HEK293 (cell line): ENCODE data around the gene PSEN2.

ENCODE experiments used
- CTCF ChIA-PET: fragments of 350-600 bp; formaldehyde crosslinking; extraction: SDS; loops from one replicate; lab custom pipeline; 2021; ENCODE audit warnings: antibody characterized with exemption; lab: Yijun Ruan, JAX
- POLR2A ChIA-PET: fragments of 300-600 bp; formaldehyde crosslinking; extraction: SDS; loops from one replicate; lab custom pipeline; 2020; ENCODE audit warnings: antibody characterized with exemption, inconsistent platforms; lab: Yijun Ruan, JAX
- H3K27ac ChIP-seq: fragments of 200-500 bp; sonication (Bioruptor generic); 2 replicates; pipeline ENCODE4 v1.5.1; 2014; ENCODE audit warnings: low read depth, low read length, control low read depth, inconsistent platforms; ENCODE audit errors: extremely low read depth
- H3K36me3 ChIP-seq, 2 experiments: fragments of 200-500 bp in 1 of 2; sonication (Bioruptor generic) in 1 of 2; 1 replicate in 1 of 2; 2 replicates in 1 of 2; pipeline ENCODE4 v1.5.1; 2014 to 2017; ENCODE audit warnings: inconsistent platforms in 2 of 2, low read length in 2 of 2; ENCODE audit not compliant: control insufficient read depth in 2 of 2, insufficient read depth in 1 of 2
- H3K4me1 ChIP-seq: fragments of 200-500 bp; sonication (Bioruptor generic); 2 replicates; pipeline ENCODE4 v1.5.1; 2014; ENCODE audit warnings: mild to moderate bottlenecking, low read length, inconsistent platforms; ENCODE audit not compliant: control insufficient read depth, insufficient read depth
- H3K4me3 ChIP-seq: 2 replicates; pipeline ENCODE4 v1.5.1; 2011; ENCODE audit warnings: low read depth, mild to moderate bottlenecking, control low read depth, low read length, moderate library complexity
- H3K9me3 ChIP-seq: fragments of 200-500 bp; sonication (Bioruptor generic); 2 replicates; pipeline ENCODE4 v1.5.1; 2014; ENCODE audit warnings: low read depth, low read length, inconsistent platforms; ENCODE audit not compliant: control insufficient read depth, insufficient read depth
- FEZF1 ChIP-seq: fragments of 450-650 bp; formaldehyde crosslinking; IDR thresholded peaks from 2 replicates; pipeline ENCODE4 v1.5.1; 2016; ENCODE audit warnings: missing biosample characterization, missing genetic modification characterization
- KLF1 ChIP-seq: fragments of 450-650 bp; formaldehyde crosslinking; IDR thresholded peaks from 2 replicates; pipeline ENCODE4 v1.5.1; 2016; ENCODE audit warnings: missing biosample characterization, missing genetic modification characterization
- MYNN ChIP-seq: fragments of 450-650 bp; formaldehyde crosslinking; IDR thresholded peaks from 2 replicates; pipeline ENCODE4 v1.5.1; 2016; ENCODE audit warnings: missing biosample characterization, missing genetic modification characterization, borderline replicate concordance
- MZF1 ChIP-seq: fragments of 450-650 bp; formaldehyde crosslinking; IDR thresholded peaks from 2 replicates; pipeline ENCODE4 v1.5.1; 2017; ENCODE audit warnings: missing biosample characterization, missing genetic modification characterization, borderline replicate concordance
- PRDM1 ChIP-seq: fragments of 450-650 bp; formaldehyde crosslinking; IDR thresholded peaks from 2 replicates; pipeline ENCODE4; 2016; ENCODE audit warnings: missing biosample characterization, missing genetic modification characterization
- TCF7L2 ChIP-seq: IDR thresholded peaks from 2 replicates; pipeline ENCODE4 v1.6.1; 2011; ENCODE audit warnings: low read depth, mild to moderate bottlenecking, inconsistent platforms, low read length, moderate library complexity, borderline replicate concordance
- TRIM28 ChIP-seq: IDR thresholded peaks from 2 replicates; pipeline ENCODE4 v1.6.1; 2011; ENCODE audit warnings: low read length, control low read depth, borderline replicate concordance
- ZBTB26 ChIP-seq: fragments of 450-650 bp; formaldehyde crosslinking; optimal IDR thresholded peaks from 2 replicates; pipeline ENCODE3; 2016; ENCODE audit warnings: missing biosample characterization, mild to moderate bottlenecking, missing genetic modification characterization
- ZNF148 ChIP-seq: fragments of 450-650 bp; formaldehyde crosslinking; IDR thresholded peaks from 2 replicates; pipeline ENCODE4 v1.5.0; 2017; ENCODE audit warnings: missing biosample characterization, missing genetic modification characterization, borderline replicate concordance
- ZNF16 ChIP-seq: fragments of 450-650 bp; formaldehyde crosslinking; IDR thresholded peaks from 2 replicates; pipeline ENCODE4 v1.5.1; 2016; ENCODE audit warnings: low read depth, missing biosample characterization, missing genetic modification characterization
- ZNF211 ChIP-seq: fragments of 450-650 bp; formaldehyde crosslinking; IDR thresholded peaks from 2 replicates; pipeline ENCODE4 v1.5.1; 2016; ENCODE audit warnings: low read depth, missing biosample characterization, missing genetic modification characterization
- ZNF214 ChIP-seq: fragments of 450-650 bp; formaldehyde crosslinking; IDR thresholded peaks from 2 replicates; pipeline ENCODE4 v1.5.1; 2017; ENCODE audit warnings: missing biosample characterization, mild to moderate bottlenecking, missing genetic modification characterization, borderline replicate concordance
- ZNF302 ChIP-seq: fragments of 450-650 bp; formaldehyde crosslinking; IDR thresholded peaks from 2 replicates; pipeline ENCODE4 v1.5.1; 2016; ENCODE audit warnings: missing biosample characterization, missing genetic modification characterization, low read depth
- ZNF335 ChIP-seq: fragments of 450-650 bp; formaldehyde crosslinking; conservative IDR thresholded peaks from 2 replicates; pipeline ENCODE4 v1.5.1; 2016; ENCODE audit warnings: missing biosample characterization, missing genetic modification characterization
- ZNF354C ChIP-seq: fragments of 450-650 bp; formaldehyde crosslinking; IDR thresholded peaks from 2 replicates; pipeline ENCODE4 v1.5.1; 2016; ENCODE audit warnings: missing biosample characterization, missing genetic modification characterization, low read depth, borderline replicate concordance
- ZNF391 ChIP-seq: fragments of 450-650 bp; formaldehyde crosslinking; IDR thresholded peaks from 2 replicates; pipeline ENCODE4 v1.5.1; 2016; ENCODE audit warnings: low read depth, missing biosample characterization, missing genetic modification characterization, borderline replicate concordance
- ZNF394 ChIP-seq: fragments of 450-650 bp; formaldehyde crosslinking; IDR thresholded peaks from 2 replicates; pipeline ENCODE4 v1.5.1; 2016; ENCODE audit warnings: missing biosample characterization, missing genetic modification characterization, mild to moderate bottlenecking, moderate library complexity, borderline replicate concordance
- ZNF404 ChIP-seq: fragments of 450-650 bp; formaldehyde crosslinking; IDR thresholded peaks from 2 replicates; pipeline ENCODE4 v1.5.1; 2017; ENCODE audit warnings: missing biosample characterization, missing genetic modification characterization
- ZNF433 ChIP-seq: fragments of 450-650 bp; formaldehyde crosslinking; IDR thresholded peaks from 2 replicates; pipeline ENCODE4 v1.5.1; 2016; ENCODE audit warnings: missing biosample characterization, missing genetic modification characterization, low read depth
- ZNF571 ChIP-seq: fragments of 450-650 bp; formaldehyde crosslinking; IDR thresholded peaks from 2 replicates; pipeline ENCODE4 v1.5.0; 2017; ENCODE audit warnings: missing biosample characterization, missing genetic modification characterization
- ZNF585B ChIP-seq: fragments of 450-650 bp; formaldehyde crosslinking; IDR thresholded peaks from 2 replicates; pipeline ENCODE4 v1.5.1; 2016; ENCODE audit warnings: missing biosample characterization, missing genetic modification characterization
- ZNF629 ChIP-seq: fragments of 450-650 bp; formaldehyde crosslinking; IDR thresholded peaks from 2 replicates; pipeline ENCODE4 v1.5.1; 2017; ENCODE audit warnings: missing biosample characterization, missing genetic modification characterization
- ZNF658 ChIP-seq: fragments of 450-650 bp; formaldehyde crosslinking; IDR thresholded peaks from 2 replicates; pipeline ENCODE4; 2016; ENCODE audit warnings: missing biosample characterization, missing genetic modification characterization
- ZNF692 ChIP-seq: fragments of 450-650 bp; formaldehyde crosslinking; IDR thresholded peaks from 2 replicates; pipeline ENCODE4 v1.5.1; 2016; ENCODE audit warnings: missing biosample characterization, missing genetic modification characterization
- ZNF707 ChIP-seq: fragments of 450-650 bp; formaldehyde crosslinking; IDR thresholded peaks from 2 replicates; pipeline ENCODE4 v1.5.1; 2016; ENCODE audit warnings: missing biosample characterization, missing genetic modification characterization
- ZNF830 ChIP-seq: fragments of 450-650 bp; IDR thresholded peaks from 2 replicates; pipeline ENCODE4 v1.5.0; 2018; ENCODE audit warnings: missing biosample characterization, missing genetic modification characterization, low read depth, mild to moderate bottlenecking, moderate library complexity
- ZSCAN30 ChIP-seq: fragments of 450-650 bp; IDR thresholded peaks from 2 replicates; pipeline ENCODE4 v1.5.1; 2018; ENCODE audit warnings: missing biosample characterization, mild to moderate bottlenecking, missing genetic modification characterization, moderate library complexity
- ZSCAN5A ChIP-seq: fragments of 450-650 bp; formaldehyde crosslinking; IDR thresholded peaks from 2 replicates; pipeline ENCODE4 v1.5.1; 2016; ENCODE audit warnings: missing biosample characterization, missing genetic modification characterization

The PSEN2 gene

GRCh38 chr1:226870401-226871279, at the start of gene PSEN2 (continued):
- peak; percentile 85 for TF ChIP-seq ZBTB26 (tag by site-specific recombination)
- TF ChIP-seq ZNF302 (tag by site-specific recombination), result no peak
- peak; percentile 89 for TF ChIP-seq KLF1
- no peak for TF ChIP-seq MYNN
- peak; percentile 15 for TF ChIP-seq ZNF335 (tag by site-specific recombination)
- peak; percentile 65 for TF ChIP-seq ZSCAN30 (tag by site-specific recombination)
- no peak for TF ChIP-seq ZNF354C (tag by site-specific recombination)
- peak; percentile 99 for TF ChIP-seq ZNF692 (tag by site-specific recombination)
- TF ChIP-seq ZNF148 (tag by site-specific recombination), result no peak
- TF ChIP-seq ZSCAN5A (tag by site-specific recombination), result peak; percentile 57; the same call in 1 of the 2 replicates

GRCh38 chr1:226820941-226821718, 49.3 kb upstream of the PSEN2 start:
- POLR2A ChIA-PET, result interaction anchor here (0.6 to 0.8 kb wide), 2 partner anchors 27 to 141 kb away, joined by 3 read pairs; no protein-coding TSS in a partner anchor
- H3K4me1 ChIP-seq, result peaks cover 13% of the 10 kb centered on the region
- no peak overlapping the region for H3K4me3 ChIP-seq
- TF ChIP-seq ZNF585B (tag by site-specific recombination), result no peak
- no peak for TF ChIP-seq MYNN
- TF ChIP-seq ZNF707 (tag by site-specific recombination), result no peak
- no peak for TF ChIP-seq ZNF214 (tag by site-specific recombination)
- no peak for TF ChIP-seq ZNF433 (tag by site-specific recombination)
- TF ChIP-seq ZNF658, result no peak
- TF ChIP-seq TCF7L2, result peak; percentile 59; the same call in 1 of the 2 replicates
- peak; percentile 70; the same call in 1 of the 2 replicates for TF ChIP-seq ZNF394 (tag by site-specific recombination)
- peak; percentile 33; the same call in 1 of the 2 replicates for TF ChIP-seq ZNF335 (tag by site-specific recombination)
- TF ChIP-seq TRIM28, result no peak
- no peak for TF ChIP-seq ZNF211
- TF ChIP-seq ZNF404 (tag by site-specific recombination), result no peak
- TF ChIP-seq ZNF391 (tag by site-specific recombination), result no peak
- peak; percentile 88 for TF ChIP-seq ZNF629
- no peak for TF ChIP-seq ZNF16 (tag by site-specific recombination)
- TF ChIP-seq PRDM1, result peak; percentile 81
- peak; percentile 50 for TF ChIP-seq FEZF1 (tag by site-specific recombination)
- no peak for TF ChIP-seq ZNF830
- no peak for TF ChIP-seq ZNF571
- TF ChIP-seq MZF1, result no peak

More at GRCh38 chr1:226820941-226821718, 49.3 kb upstream of the PSEN2 start:
- Histone ChIP-seq H3K36me3 (no peaks in the 10 kb centered on the region), H3K27ac (no peak overlapping the region), H3K9me3 (no peaks in the 10 kb centered on the region)
- CTCF ChIA-PET, result interaction anchor here (0.7 to 2.7 kb wide), 6 partner anchors 40 to 280 kb away, joined by 3 to 18 read pairs (median 6); no protein-coding TSS in a partner anchor
